K562 (cell line): ENCODE results near the gene RAP1GAP2. TPM values are rescaled to one million over a fixed set of nuclear protein-coding genes. Genes with fewer than 3 reads are reported as not detected.

Experiments used
- ATAC-seq: fragments of 200-7000 bp; cut with Tn5 transposase; 3 replicates; pipeline ENCODE4 v1.9.1; 2020; ENCODE audit warnings: moderate library complexity
- BruUV-seq: library from RNA; stranded (reverse); fragments of 400-500 nt; replicated peaks from 2 replicates; lab custom pipeline; 2021; lab: Mats Ljungman, UMichigan
- CTCF ChIA-PET: fragments of 300-600 bp; formaldehyde crosslinking; extraction: SDS; loops from one replicate; lab custom pipeline; 2021; ENCODE audit warnings: low intra/inter-chr PET ratio; lab: Yijun Ruan, JAX
- POLR2A ChIA-PET: fragments of 300-600, 350-650 bp; sonication (Branson Sonifier 250); formaldehyde crosslinking; extraction: SDS; loops from one replicate; lab custom pipeline; 2021; ENCODE audit warnings: antibody characterized with exemption, inconsistent platforms; lab: Yijun Ruan, JAX
- DNase-seq, 4 experiments: peaks; one replicate each; pipeline versions ENCODE4 v3.0.0 to v3.0.0-alpha.2; 2011 to 2018; ENCODE audit warnings: low spot score in 3 of 4, mixed read lengths in 3 of 4; ENCODE audit errors: extremely low read depth in 1 of 4
- FAIRE-seq: peaks from 2 replicates; lab custom pipeline; 2011; peaks lifted over from hg19 to GRCh38; lab: Jason Lieb, UNC
- H2AFZ ChIP-seq: 2 replicates; pipeline ENCODE4 v1.6.0; 2011; ENCODE audit warnings: low read depth, low read length, control low read depth, inconsistent platforms
- H3K27ac ChIP-seq: fragments of 200-600 bp; 3 replicates; pipeline ENCODE4 v1.8.0; 2011; ENCODE audit warnings: low read depth, mild to moderate bottlenecking, control low read depth, inconsistent platforms, low read length, moderate library complexity, mixed read lengths; ENCODE audit errors: extremely low read depth
- H3K27me3 ChIP-seq, 2 experiments: fragments of 300-600 bp in 1 of 2; 2 replicates in 1 of 2; 3 replicates in 1 of 2; pipeline versions ENCODE4 v1.6.0 to v1.8.0; 2011; ENCODE audit warnings: inconsistent platforms in 2 of 2, low read length in 2 of 2, mild to moderate bottlenecking in 1 of 2, mixed read lengths in 1 of 2, moderate library complexity in 1 of 2; ENCODE audit not compliant: control insufficient read depth in 2 of 2, insufficient read depth in 2 of 2
- H3K36me3 ChIP-seq: fragments of 300-600 bp; 3 replicates; pipeline ENCODE4 v1.8.0; 2011; ENCODE audit warnings: mild to moderate bottlenecking, low read length, inconsistent platforms; ENCODE audit not compliant: control insufficient read depth, insufficient read depth
- H3K4me1 ChIP-seq, 2 experiments: fragments of 200-600 bp in 1 of 2; replicated peaks in 1 of 2; 2 replicates in 1 of 2; 3 replicates in 1 of 2; pipeline versions ENCODE4 v1.5.1 to v1.8.0; 2011; ENCODE audit warnings: inconsistent platforms in 2 of 2, low read length in 2 of 2, mild to moderate bottlenecking in 1 of 2, mixed read lengths in 1 of 2, moderate library complexity in 1 of 2; ENCODE audit not compliant: control insufficient read depth in 2 of 2, insufficient read depth in 2 of 2
- H3K4me2 ChIP-seq: 2 replicates; pipeline ENCODE4 v1.6.1; 2011; ENCODE audit warnings: low read length, control low read depth, inconsistent platforms, mixed read lengths; ENCODE audit not compliant: insufficient read depth
- H3K4me3 ChIP-seq: fragments of 200-600 bp; sonication (generic), shearing (Covaris generic); 2 replicates; pipeline ENCODE4 v1.5.1; 2016; ENCODE audit warnings: control low read depth, inconsistent platforms
- H3K79me2 ChIP-seq: fragments of 200-600 bp; 3 replicates; pipeline ENCODE4 v1.8.0; 2011; ENCODE audit warnings: low read length, inconsistent platforms; ENCODE audit not compliant: control insufficient read depth, insufficient read depth
- H3K9ac ChIP-seq, 2 experiments: 2 replicates each; pipeline versions ENCODE4 v1.6.0 to v1.6.1; 2011; ENCODE audit warnings: low read depth in 2 of 2, low read length in 2 of 2, control low read depth in 1 of 2, inconsistent platforms in 1 of 2, mild to moderate bottlenecking in 1 of 2, mixed read lengths in 1 of 2; ENCODE audit not compliant: insufficient read depth in 1 of 2
- H3K9me1 ChIP-seq: one replicate; pipeline ENCODE4 v1.6.0; 2011; ENCODE audit warnings: inconsistent platforms, mild to moderate bottlenecking, low read length, moderate library complexity; ENCODE audit not compliant: control insufficient read depth, insufficient read depth
- H3K9me3 ChIP-seq: replicated peaks from 2 replicates; pipeline ENCODE4 v1.5.1; 2011; ENCODE audit warnings: low read depth, low read length, inconsistent platforms; ENCODE audit not compliant: control insufficient read depth, insufficient read depth
- H4K20me1 ChIP-seq: replicated peaks from 2 replicates; pipeline ENCODE4 v1.6.1; 2011; ENCODE audit warnings: low read length, inconsistent platforms, mixed read lengths; ENCODE audit not compliant: control insufficient read depth, insufficient read depth
- E2F1 ChIP-seq: sonication (generic); formaldehyde crosslinking; IDR thresholded peaks from 2 replicates; pipeline ENCODE4 v1.8.1; 2023; ENCODE audit warnings: mild to moderate bottlenecking, missing genetic modification reagents, moderate library complexity
- FOXA1 ChIP-seq: fragments of 450-650 bp; IDR thresholded peaks from 2 replicates; pipeline ENCODE4 v1.6.1; 2016; ENCODE audit warnings: mild to moderate bottlenecking, borderline replicate concordance
- KLF10 ChIP-seq: fragments of 250-450 bp; sonication (Bioruptor Pico); IDR thresholded peaks from 2 replicates; pipeline ENCODE4 v1.6.1; 2021; ENCODE audit warnings: matching md5 sums
- NELFE ChIP-seq: IDR thresholded peaks from 2 replicates; pipeline ENCODE4 v1.6.1; 2011; ENCODE audit warnings: mild to moderate bottlenecking; ENCODE audit not compliant: insufficient read depth, insufficient read length
- SMARCA5 ChIP-seq: fragments of 450-650 bp; IDR thresholded peaks from 2 replicates; pipeline ENCODE4 v1.6.1; 2016
- ZNF696 ChIP-seq: fragments of 250-450 bp; sonication (Bioruptor Pico); conservative IDR thresholded peaks from 2 replicates; pipeline ENCODE4 v1.4.0; 2020; ENCODE audit warnings: mild to moderate bottlenecking, moderate library complexity
- WGBS: fragments of 100-300 bp; shearing (Covaris generic); methylation state at CpG from one replicate; pipeline ENCODE4 v1.1.6; 2016; ENCODE audit warnings: low coverage, mixed read lengths; ENCODE audit not compliant: insufficient coverage; ENCODE audit errors: missing lambda C conversion rate; 5-methylcytosine and 5-hydroxymethylcytosine counted together
- in situ Hi-C: fragments of 300-500 bp; cut with MboI; formaldehyde crosslinking; loops from 4 replicates; pipeline ENCODE4 v1.15.0; 2018; ENCODE audit warnings: inconsistent platforms, mixed read lengths
- intact Hi-C: fragments of 100-400 bp; cut with micrococcal nuclease; formaldehyde crosslinking; loops from 2 replicates; pipeline ENCODE4 v1.14.2; 2022
- polyA plus RNA-seq, 8 experiments: library from polyadenylated mRNA; depleted of rRNA in 4 of 8; stranded (reverse) in 5 of 8; unstranded in 3 of 8; fragments of >200 nt; fragmentation: Nextera tagmentation in 2 of 8; fragmentation: Illumina TruSeq in 1 of 8; extraction: Ambion mirVana in 2 of 8; extraction: Trizol in 1 of 8; gene quantifications; 2 replicates each; pipeline versions ENCODE4 v1.2.1 to v1.2.3, GENCODE V29; 2011 to 2014; ENCODE audit warnings: inconsistent platforms in 1 of 8, missing spikeins in 1 of 8
- total RNA-seq, 7 experiments: library from RNA; depleted of rRNA in 6 of 7; stranded (reverse); fragments of >200 nt in 6 of 7; fragmentation: Illumina TruSeq in 2 of 7; extraction: Trizol in 2 of 7; gene quantifications; 2 replicates each; pipeline versions ENCODE4 v1.2.1 to v1.2.3, GENCODE V29; 2011 to 2021; ENCODE audit warnings: low replicate concordance in 1 of 7
- TF ChIP-seq, protein P1 (sequence below): fragments of 450-650 bp; formaldehyde crosslinking; IDR thresholded peaks from 2 replicates; pipeline ENCODE4 v1.4.0; 2020; ENCODE audit warnings: mild to moderate bottlenecking, moderate library complexity
- TF ChIP-seq, protein P2 (sequence below), 2 experiments: fragments of 450-650 bp in 1 of 2; sonication (generic) in 1 of 2; formaldehyde crosslinking in 1 of 2; IDR thresholded peaks in 1 of 2; conservative IDR thresholded peaks in 1 of 2; 2 replicates each; pipeline versions ENCODE4 v1.6.1 to v1.8.1; 2016 to 2023; ENCODE audit warnings: mild to moderate bottlenecking in 2 of 2, moderate library complexity in 2 of 2, inconsistent platforms in 1 of 2, missing genetic modification reagents in 1 of 2

The RAP1GAP2 gene
- total and polyA plus RNA-seq, 9 of the 15 experiments (the other 6 are each of a cell fraction or from before 2014, with no cell fraction given): 0.01 to 1.3 (median 0.42) TPM; not detected in 1

DNA sequence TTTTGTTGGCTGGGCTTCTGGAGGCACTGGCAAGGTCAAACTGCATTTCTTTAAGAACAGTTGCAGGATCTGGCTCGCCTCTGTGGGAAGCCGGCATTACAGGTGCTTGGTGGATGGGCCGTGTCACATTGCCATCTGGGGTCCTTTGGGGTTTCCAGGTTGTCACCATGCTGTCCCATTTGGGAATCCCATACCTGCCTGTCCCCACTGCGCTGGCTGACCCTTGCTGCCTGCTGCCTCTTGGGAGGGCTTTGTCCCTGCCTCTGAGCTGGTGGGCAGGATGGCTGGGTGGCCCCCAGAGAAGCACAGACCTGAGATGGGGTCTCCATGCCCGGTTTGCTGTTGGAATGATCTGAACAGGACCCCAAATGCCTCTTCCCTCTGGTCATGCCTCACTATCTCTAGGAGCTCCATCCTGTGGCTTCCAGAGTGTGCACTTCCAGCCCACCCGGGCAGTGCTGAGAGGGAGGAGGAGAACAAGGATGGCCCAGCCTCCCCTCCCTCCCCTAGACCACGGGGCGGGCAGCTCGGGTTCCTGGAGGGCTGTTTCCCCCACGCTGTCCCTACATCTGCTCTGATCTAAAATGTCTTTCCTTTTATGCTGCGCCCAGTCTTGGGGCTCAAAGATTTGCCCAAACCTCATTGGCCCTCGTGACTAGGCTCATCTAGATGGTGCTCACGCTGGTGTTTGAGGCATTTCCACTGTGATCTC, 239.2 kb downstream of the RAP1GAP2 start (continued):
- TF ChIP-seq NELFE (no peak), KLF10 (CRISPR knock-in tag) (no peak)
- TF ChIP-seq, protein P1, sequence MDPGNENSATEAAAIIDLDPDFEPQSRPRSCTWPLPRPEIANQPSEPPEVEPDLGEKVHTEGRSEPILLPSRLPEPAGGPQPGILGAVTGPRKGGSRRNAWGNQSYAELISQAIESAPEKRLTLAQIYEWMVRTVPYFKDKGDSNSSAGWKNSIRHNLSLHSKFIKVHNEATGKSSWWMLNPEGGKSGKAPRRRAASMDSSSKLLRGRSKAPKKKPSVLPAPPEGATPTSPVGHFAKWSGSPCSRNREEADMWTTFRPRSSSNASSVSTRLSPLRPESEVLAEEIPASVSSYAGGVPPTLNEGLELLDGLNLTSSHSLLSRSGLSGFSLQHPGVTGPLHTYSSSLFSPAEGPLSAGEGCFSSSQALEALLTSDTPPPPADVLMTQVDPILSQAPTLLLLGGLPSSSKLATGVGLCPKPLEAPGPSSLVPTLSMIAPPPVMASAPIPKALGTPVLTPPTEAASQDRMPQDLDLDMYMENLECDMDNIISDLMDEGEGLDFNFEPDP (CRISPR knock-in tag): no peak

DNA sequence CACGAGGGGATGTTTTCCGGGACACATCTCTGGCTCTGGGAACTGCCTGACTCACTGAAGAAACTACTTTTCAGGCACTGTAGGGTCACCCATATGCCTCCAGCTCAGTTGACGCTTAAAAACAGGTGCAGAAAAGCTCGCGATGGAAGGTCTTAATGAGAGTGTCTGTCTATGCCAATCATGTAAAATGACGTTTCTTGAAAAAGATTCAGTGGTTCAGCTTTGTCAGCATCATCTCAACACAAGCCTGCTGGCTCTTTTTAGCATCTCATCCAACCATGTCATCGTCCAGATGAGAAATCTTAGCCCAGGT, 239.7 kb downstream of the RAP1GAP2 start:
- Histone ChIP-seq H3K9ac (no peak overlapping the region), H2AFZ (no peak overlapping the region), H3K27ac (no peak overlapping the region), H3K4me3 (no peak overlapping the region), H3K4me1 (no peaks in the 10 kb centered on the region), H3K27me3 (peaks cover 0 to 22% of the 10 kb centered on the region in 2 experiments; a peak in 4 of 5 replicates), H4K20me1 (peaks cover 4% of the 10 kb centered on the region; the same call in 1 of the 2 replicates), H3K79me2 (no peaks in the 10 kb centered on the region), H3K9me1 (no peaks in the 10 kb centered on the region), H3K4me2 (no peak overlapping the region), H3K9me3 (no peaks in the 10 kb centered on the region), H3K36me3 (no peaks in the 10 kb centered on the region)
- TF ChIP-seq SMARCA5 (no peak), E2F1 (CRISPR knock-in tag) (no peak), ZNF696 (CRISPR knock-in tag) (no peak), FOXA1 (no peak)
- TF ChIP-seq, protein P2, sequence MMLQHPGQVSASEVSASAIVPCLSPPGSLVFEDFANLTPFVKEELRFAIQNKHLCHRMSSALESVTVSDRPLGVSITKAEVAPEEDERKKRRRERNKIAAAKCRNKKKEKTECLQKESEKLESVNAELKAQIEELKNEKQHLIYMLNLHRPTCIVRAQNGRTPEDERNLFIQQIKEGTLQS (IDR thresholded peaks at IDR 0.05): no peak
- TF ChIP-seq, protein P2 (CRISPR knock-in tag; conservative IDR thresholded peaks at IDR 0.05): no peak
- FAIRE-seq (no peak), DNase-seq (no peak), ATAC-seq (no peak)
- in situ Hi-C loops: no loop called here
- WGBS: 1% methylated on average over 7 of the region's 7 CpGs
- ChIA-PET CTCF (no interaction called here), POLR2A (no interaction called here)
- intact Hi-C loops: no loop called here
- BruUV-seq: no TSS peak
